ENCODE results near the gene RTL1.

Gene RTL1

GRCh38 chr14:100864960-100865681 is 38.4 kb downstream of the RTL1 start:
- DNase-seq, result no peak

GRCh38 chr14:100864206-100864605 is 39.3 kb downstream of the RTL1 start:
- no peak for DNase-seq

GRCh38 chr14:100862793-100863192 is 40.7 kb downstream of the RTL1 start:
- no peak for DNase-seq

- DNase-seq, result no peak
Measured at GRCh38 chr14:100862277-100862676, 41.2 kb downstream of the RTL1 start.

GRCh38 chr14:100861937-100862247 is 41.6 kb downstream of the RTL1 start:
- no peak for DNase-seq

- DNase-seq, result no peak
Measured at GRCh38 chr14:100861188-100861936, 42.2 kb downstream of the RTL1 start.

- DNase-seq, result no peak
Measured at GRCh38 chr14:100860556-100861187, 42.9 kb downstream of the RTL1 start.

GRCh38 chr14:100859781-100860180 is 43.7 kb downstream of the RTL1 start:
- no peak for DNase-seq

GRCh38 chr14:100858838-100859220 is 44.7 kb downstream of the RTL1 start:
- no peak for DNase-seq

GRCh38 chr14:100857923-100858837 is 45.3 kb downstream of the RTL1 start:
- no peak for DNase-seq

- DNase-seq, result no peak
Measured at GRCh38 chr14:100857233-100857922, 46.1 kb downstream of the RTL1 start.

- no peak for DNase-seq
Measured at GRCh38 chr14:100856056-100856950, 47.2 kb downstream of the RTL1 start.

GRCh38 chr14:100855256-100855930 is 48.1 kb downstream of the RTL1 start:
- no peak for DNase-seq

GRCh38 chr14:100854435-100854834 is 49.1 kb downstream of the RTL1 start:
- no peak for DNase-seq

- DNase-seq, result no peak
Measured at GRCh38 chr14:100851946-100852620, 51.4 kb downstream of the RTL1 start.

GRCh38 chr14:100851586-100851916 is 52.0 kb downstream of the RTL1 start:
- DNase-seq, result no peak

- no peak for DNase-seq
Measured at GRCh38 chr14:100850841-100851585, 52.5 kb downstream of the RTL1 start.

GRCh38 chr14:100849115-100849781 is 54.3 kb downstream of the RTL1 start:
- DNase-seq, result no peak

- no peak for DNase-seq
Measured at GRCh38 chr14:100846309-100846859, 57.1 kb downstream of the RTL1 start.

Data from cerebellar nuclear complex (tissue), 1 donor.